Astrocyte (in vitro differentiated cells and primary cell): ENCODE results near the gene INTS13.

ENCODE experiments used
- CTCF ChIP-seq: IDR thresholded peaks from 2 replicates; pipeline ENCODE4 v1.5.1; 2011; ENCODE audit warnings: low read depth, mild to moderate bottlenecking, inconsistent platforms, low read length, moderate library complexity; ENCODE audit not compliant: insufficient read depth
- EZH2 ChIP-seq: IDR thresholded peaks from 2 replicates; pipeline ENCODE4 v1.6.1; 2012; ENCODE audit warnings: mild to moderate bottlenecking, low read length, inconsistent platforms; ENCODE audit not compliant: insufficient read depth

- no peak for TF ChIP-seq CTCF
- TF ChIP-seq EZH2: no peak
These were observed 15.7 kb upstream of the INTS13 start for GRCh38 chr12:26953447-26953846.
